Measurements from ENCODE around the gene ATF7IP2. TPM values are rescaled to one million over a fixed set of nuclear protein-coding genes. Genes with fewer than 3 reads are reported as not detected.

ATF7IP2 gene
- total and polyA plus RNA-seq, 9 of the 15 experiments (the other 6 are each of a cell fraction or from before 2014, with no cell fraction given): 131 to 515 (median 196) TPM

DNA sequence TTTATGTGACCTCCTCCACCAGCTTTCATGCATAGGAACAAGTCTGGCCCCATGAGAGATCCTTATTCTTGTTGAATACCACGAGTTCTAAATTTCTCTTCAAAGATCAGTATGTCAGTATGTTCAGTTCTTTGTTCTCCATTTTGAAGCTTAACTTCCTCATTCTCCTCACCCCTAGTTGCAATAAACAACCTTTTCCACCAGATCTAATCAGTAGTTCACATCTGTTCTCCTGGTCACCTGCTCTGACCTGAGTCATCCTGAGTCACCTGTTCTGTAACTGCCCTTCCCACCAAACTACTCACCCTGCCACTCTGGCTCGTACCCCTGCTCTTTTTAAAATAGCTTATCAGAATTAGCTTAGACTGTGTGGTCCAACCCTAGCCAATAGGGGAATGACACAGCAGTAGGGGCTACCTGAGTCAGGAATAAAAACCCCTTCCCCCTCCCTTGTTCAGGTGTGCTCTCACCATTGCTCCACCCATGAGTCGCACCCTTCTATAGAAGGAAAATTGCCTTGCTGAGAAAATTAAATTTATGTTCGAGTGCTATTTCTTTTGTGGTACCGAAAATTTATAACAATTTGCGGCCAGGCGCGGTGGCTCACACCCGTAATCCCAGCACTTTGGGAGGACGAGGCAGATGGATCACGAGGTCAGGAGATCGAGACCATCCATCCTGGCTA, 100.0 kb downstream of the ATF7IP2 start (continued):
- TF ChIP-seq, protein P1, sequence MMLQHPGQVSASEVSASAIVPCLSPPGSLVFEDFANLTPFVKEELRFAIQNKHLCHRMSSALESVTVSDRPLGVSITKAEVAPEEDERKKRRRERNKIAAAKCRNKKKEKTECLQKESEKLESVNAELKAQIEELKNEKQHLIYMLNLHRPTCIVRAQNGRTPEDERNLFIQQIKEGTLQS (IDR thresholded peaks at IDR 0.05): peak; percentile 74
- TF ChIP-seq, protein P1 (CRISPR knock-in tag; conservative IDR thresholded peaks at IDR 0.05): no peak
- TF ChIP-seq EZH2 (IDR thresholded peaks at IDR 0.05; ENCODE audit: borderline replicate concordance, low read depth, low read length) (no peak), ZNF121 (CRISPR knock-in tag; conservative IDR thresholded peaks at IDR 0.05) (no peak), GATA2 (CRISPR knock-in tag; IDR thresholded peaks at IDR 0.05) (no peak), MXI1 (IDR thresholded peaks at IDR 0.05; ENCODE audit: low read depth, low read length) (no peak), NEUROD1 (IDR thresholded peaks at IDR 0.05; ENCODE audit: borderline replicate concordance, low read depth, low read length, partially characterized antibody) (no peak), JUND (IDR thresholded peaks at IDR 0.05; ENCODE audit: borderline replicate concordance, low read depth, low read length) (peak; percentile 60), JUND (tag; IDR thresholded peaks at IDR 0.05; ENCODE audit: borderline replicate concordance, low read depth, low read length) (peak; percentile 70; the same call in 2 of the 3 replicates), ZNF134 (CRISPR knock-in tag; conservative IDR thresholded peaks at IDR 0.05) (no peak), SNAPC5 (CRISPR knock-in tag; IDR thresholded peaks at IDR 0.05) (no peak), ARNT (IDR thresholded peaks at IDR 0.05) (0 out of 4 replicates have a peak, but pooled peaks of 1 of the 2 experiments have one; percentile 26), ZZZ3 (IDR thresholded peaks at IDR 0.05) (no peak), ZNF232 (CRISPR knock-in tag; IDR thresholded peaks at IDR 0.05) (no peak)
- TF ChIP-seq, protein P2, sequence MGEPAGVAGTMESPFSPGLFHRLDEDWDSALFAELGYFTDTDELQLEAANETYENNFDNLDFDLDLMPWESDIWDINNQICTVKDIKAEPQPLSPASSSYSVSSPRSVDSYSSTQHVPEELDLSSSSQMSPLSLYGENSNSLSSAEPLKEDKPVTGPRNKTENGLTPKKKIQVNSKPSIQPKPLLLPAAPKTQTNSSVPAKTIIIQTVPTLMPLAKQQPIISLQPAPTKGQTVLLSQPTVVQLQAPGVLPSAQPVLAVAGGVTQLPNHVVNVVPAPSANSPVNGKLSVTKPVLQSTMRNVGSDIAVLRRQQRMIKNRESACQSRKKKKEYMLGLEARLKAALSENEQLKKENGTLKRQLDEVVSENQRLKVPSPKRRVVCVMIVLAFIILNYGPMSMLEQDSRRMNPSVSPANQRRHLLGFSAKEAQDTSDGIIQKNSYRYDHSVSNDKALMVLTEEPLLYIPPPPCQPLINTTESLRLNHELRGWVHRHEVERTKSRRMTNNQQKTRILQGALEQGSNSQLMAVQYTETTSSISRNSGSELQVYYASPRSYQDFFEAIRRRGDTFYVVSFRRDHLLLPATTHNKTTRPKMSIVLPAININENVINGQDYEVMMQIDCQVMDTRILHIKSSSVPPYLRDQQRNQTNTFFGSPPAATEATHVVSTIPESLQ (CRISPR knock-in tag; IDR thresholded peaks at IDR 0.05): no peak
- TF ChIP-seq, protein P3, sequence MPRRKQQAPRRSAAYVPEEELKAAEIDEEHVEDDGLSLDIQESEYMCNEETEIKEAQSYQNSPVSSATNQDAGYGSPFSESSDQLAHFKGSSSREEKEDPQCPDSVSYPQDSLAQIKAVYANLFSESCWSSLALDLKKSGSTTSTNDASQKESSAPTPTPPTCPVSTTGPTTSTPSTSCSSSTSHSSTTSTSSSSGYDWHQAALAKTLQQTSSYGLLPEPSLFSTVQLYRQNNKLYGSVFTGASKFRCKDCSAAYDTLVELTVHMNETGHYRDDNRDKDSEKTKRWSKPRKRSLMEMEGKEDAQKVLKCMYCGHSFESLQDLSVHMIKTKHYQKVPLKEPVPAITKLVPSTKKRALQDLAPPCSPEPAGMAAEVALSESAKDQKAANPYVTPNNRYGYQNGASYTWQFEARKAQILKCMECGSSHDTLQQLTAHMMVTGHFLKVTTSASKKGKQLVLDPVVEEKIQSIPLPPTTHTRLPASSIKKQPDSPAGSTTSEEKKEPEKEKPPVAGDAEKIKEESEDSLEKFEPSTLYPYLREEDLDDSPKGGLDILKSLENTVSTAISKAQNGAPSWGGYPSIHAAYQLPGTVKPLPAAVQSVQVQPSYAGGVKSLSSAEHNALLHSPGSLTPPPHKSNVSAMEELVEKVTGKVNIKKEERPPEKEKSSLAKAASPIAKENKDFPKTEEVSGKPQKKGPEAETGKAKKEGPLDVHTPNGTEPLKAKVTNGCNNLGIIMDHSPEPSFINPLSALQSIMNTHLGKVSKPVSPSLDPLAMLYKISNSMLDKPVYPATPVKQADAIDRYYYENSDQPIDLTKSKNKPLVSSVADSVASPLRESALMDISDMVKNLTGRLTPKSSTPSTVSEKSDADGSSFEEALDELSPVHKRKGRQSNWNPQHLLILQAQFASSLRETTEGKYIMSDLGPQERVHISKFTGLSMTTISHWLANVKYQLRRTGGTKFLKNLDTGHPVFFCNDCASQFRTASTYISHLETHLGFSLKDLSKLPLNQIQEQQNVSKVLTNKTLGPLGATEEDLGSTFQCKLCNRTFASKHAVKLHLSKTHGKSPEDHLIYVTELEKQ (CRISPR knock-in tag; IDR thresholded peaks at IDR 0.05): no peak
- TF ChIP-seq, protein P4, sequence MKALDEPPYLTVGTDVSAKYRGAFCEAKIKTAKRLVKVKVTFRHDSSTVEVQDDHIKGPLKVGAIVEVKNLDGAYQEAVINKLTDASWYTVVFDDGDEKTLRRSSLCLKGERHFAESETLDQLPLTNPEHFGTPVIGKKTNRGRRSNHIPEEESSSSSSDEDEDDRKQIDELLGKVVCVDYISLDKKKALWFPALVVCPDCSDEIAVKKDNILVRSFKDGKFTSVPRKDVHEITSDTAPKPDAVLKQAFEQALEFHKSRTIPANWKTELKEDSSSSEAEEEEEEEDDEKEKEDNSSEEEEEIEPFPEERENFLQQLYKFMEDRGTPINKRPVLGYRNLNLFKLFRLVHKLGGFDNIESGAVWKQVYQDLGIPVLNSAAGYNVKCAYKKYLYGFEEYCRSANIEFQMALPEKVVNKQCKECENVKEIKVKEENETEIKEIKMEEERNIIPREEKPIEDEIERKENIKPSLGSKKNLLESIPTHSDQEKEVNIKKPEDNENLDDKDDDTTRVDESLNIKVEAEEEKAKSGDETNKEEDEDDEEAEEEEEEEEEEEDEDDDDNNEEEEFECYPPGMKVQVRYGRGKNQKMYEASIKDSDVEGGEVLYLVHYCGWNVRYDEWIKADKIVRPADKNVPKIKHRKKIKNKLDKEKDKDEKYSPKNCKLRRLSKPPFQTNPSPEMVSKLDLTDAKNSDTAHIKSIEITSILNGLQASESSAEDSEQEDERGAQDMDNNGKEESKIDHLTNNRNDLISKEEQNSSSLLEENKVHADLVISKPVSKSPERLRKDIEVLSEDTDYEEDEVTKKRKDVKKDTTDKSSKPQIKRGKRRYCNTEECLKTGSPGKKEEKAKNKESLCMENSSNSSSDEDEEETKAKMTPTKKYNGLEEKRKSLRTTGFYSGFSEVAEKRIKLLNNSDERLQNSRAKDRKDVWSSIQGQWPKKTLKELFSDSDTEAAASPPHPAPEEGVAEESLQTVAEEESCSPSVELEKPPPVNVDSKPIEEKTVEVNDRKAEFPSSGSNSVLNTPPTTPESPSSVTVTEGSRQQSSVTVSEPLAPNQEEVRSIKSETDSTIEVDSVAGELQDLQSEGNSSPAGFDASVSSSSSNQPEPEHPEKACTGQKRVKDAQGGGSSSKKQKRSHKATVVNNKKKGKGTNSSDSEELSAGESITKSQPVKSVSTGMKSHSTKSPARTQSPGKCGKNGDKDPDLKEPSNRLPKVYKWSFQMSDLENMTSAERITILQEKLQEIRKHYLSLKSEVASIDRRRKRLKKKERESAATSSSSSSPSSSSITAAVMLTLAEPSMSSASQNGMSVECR (CRISPR knock-in tag; IDR thresholded peaks at IDR 0.05): no peak
